K562 (cell line): Measurements from ENCODE around the gene CDYL. TPM values are rescaled to one million over a fixed set of nuclear protein-coding genes. Genes with fewer than 3 reads are reported as not detected.

Experiments
- CBFA2T3 ChIP-seq: fragments of 450-650 bp; IDR thresholded peaks from 2 replicates; pipeline ENCODE4 v1.6.1; 2017
- CREB1 ChIP-seq, 2 experiments: sonication (generic) in 1 of 2; formaldehyde crosslinking in 1 of 2; IDR thresholded peaks; 2 replicates each; pipeline versions ENCODE4 v1.6.1 to v1.8.0; 2012 to 2022; ENCODE audit warnings: inconsistent platforms in 1 of 2, mild to moderate bottlenecking in 1 of 2, missing genetic modification reagents in 1 of 2, moderate library complexity in 1 of 2
- CTBP1 ChIP-seq: fragments of 450-650 bp; IDR thresholded peaks from 2 replicates; pipeline ENCODE4 v1.6.1; 2016; ENCODE audit warnings: borderline replicate concordance
- E2F4 ChIP-seq: sonication (generic); formaldehyde crosslinking; IDR thresholded peaks from 2 replicates; pipeline ENCODE4 v1.8.0; 2022; ENCODE audit warnings: mild to moderate bottlenecking, low read depth, missing genetic modification reagents
- EP300 ChIP-seq: IDR thresholded peaks from 2 replicates; pipeline ENCODE4 v1.6.1; 2012; ENCODE audit warnings: low read length, improper control_type of control experiment
- GATA2 ChIP-seq: sonication (generic); formaldehyde crosslinking; IDR thresholded peaks from 2 replicates; pipeline ENCODE4 v1.4.0; 2020; ENCODE audit warnings: mild to moderate bottlenecking, missing genetic modification reagents
- GTF2E2 ChIP-seq: fragments of 200-800 bp; sonication (Bioruptor generic); IDR thresholded peaks from 2 replicates; pipeline ENCODE4 v1.6.1; 2016; ENCODE audit warnings: missing genetic modification characterization, missing compliant biosample characterization
- JUN ChIP-seq, 2 experiments: sonication (generic) in 1 of 2; formaldehyde crosslinking in 1 of 2; IDR thresholded peaks; 2 replicates each; pipeline versions ENCODE4 v1.6.1 to v1.8.0; 2012 to 2022; ENCODE audit warnings: borderline replicate concordance in 2 of 2, mild to moderate bottlenecking in 2 of 2, improper control_type of control experiment in 1 of 2, low read depth in 1 of 2, low read length in 1 of 2, missing genetic modification reagents in 1 of 2
- MTA2 ChIP-seq: fragments of 450-650 bp; IDR thresholded peaks from 2 replicates; pipeline ENCODE4 v1.6.1; 2016; ENCODE audit warnings: low read depth
- MXI1 ChIP-seq: IDR thresholded peaks from 2 replicates; pipeline ENCODE4 v1.6.1; 2011; ENCODE audit warnings: low read depth, mild to moderate bottlenecking, improper control_type of control experiment, low read length
- MYC ChIP-seq, 2 experiments: fragments of 250-450 bp in 1 of 2; sonication (Bioruptor Pico) in 1 of 2; IDR thresholded peaks; 2 replicates each; pipeline versions ENCODE4 v1.5.1 to v1.6.1; 2012 to 2021; ENCODE audit warnings: low read depth in 2 of 2, borderline replicate concordance in 1 of 2, improper control_type of control experiment in 1 of 2, low read length in 1 of 2, mild to moderate bottlenecking in 1 of 2, moderate library complexity in 1 of 2
- NR2F6 ChIP-seq: fragments of 450-650 bp; formaldehyde crosslinking; IDR thresholded peaks from 2 replicates; pipeline ENCODE4 v1.4.0; 2020; ENCODE audit warnings: mild to moderate bottlenecking
- POLR2AphosphoS5 ChIP-seq: IDR thresholded peaks from 2 replicates; pipeline ENCODE4 v1.6.1; 2011; ENCODE audit warnings: mild to moderate bottlenecking, low read depth, low read length, moderate library complexity; ENCODE audit not compliant: control insufficient read depth, insufficient read depth
- PRDM10 ChIP-seq: fragments of 450-650 bp; IDR thresholded peaks from 2 replicates; pipeline ENCODE4 v1.6.1; 2018; ENCODE audit not compliant: partially characterized antibody
- SRSF7 ChIP-seq: fragments of 200-400 bp; formaldehyde crosslinking; optimal IDR thresholded peaks from 2 replicates; pipeline ENCODE3; 2017; ENCODE audit warnings: mild to moderate bottlenecking, low read depth, low read length
- TCF15 ChIP-seq: fragments of 250-450 bp; sonication (Bioruptor Pico); IDR thresholded peaks from 2 replicates; pipeline ENCODE4 v1.8.0; 2022; ENCODE audit warnings: moderate library complexity, mild to moderate bottlenecking, inconsistent platforms
- TCF3 ChIP-seq: sonication (generic); formaldehyde crosslinking; IDR thresholded peaks from 2 replicates; pipeline ENCODE4 v1.4.0; 2020; ENCODE audit warnings: mild to moderate bottlenecking, missing genetic modification reagents
- ZBTB43 ChIP-seq: sonication (generic); formaldehyde crosslinking; IDR thresholded peaks from 2 replicates; pipeline ENCODE4 v1.8.0; 2023; ENCODE audit warnings: mild to moderate bottlenecking, missing genetic modification reagents
- ZNF431 ChIP-seq: sonication (generic); formaldehyde crosslinking; IDR thresholded peaks from 2 replicates; pipeline ENCODE4 v1.8.0; 2022; ENCODE audit warnings: mild to moderate bottlenecking, missing genetic modification reagents
- ZNF76 ChIP-seq: fragments of 250-450 bp; sonication (Bioruptor Pico); IDR thresholded peaks from 2 replicates; pipeline ENCODE4 v1.4.0; 2020; ENCODE audit warnings: mild to moderate bottlenecking, moderate library complexity, borderline replicate concordance
- polyA plus RNA-seq, 8 experiments: library from polyadenylated mRNA; depleted of rRNA in 4 of 8; stranded (reverse) in 5 of 8; unstranded in 3 of 8; fragments of >200 nt; fragmentation: Nextera tagmentation in 2 of 8; fragmentation: Illumina TruSeq in 1 of 8; extraction: Ambion mirVana in 2 of 8; extraction: Trizol in 1 of 8; gene quantifications; 2 replicates each; pipeline versions ENCODE4 v1.2.1 to v1.2.3, GENCODE V29; 2011 to 2014; ENCODE audit warnings: inconsistent platforms in 1 of 8, missing spikeins in 1 of 8
- total RNA-seq, 7 experiments: library from RNA; depleted of rRNA in 6 of 7; stranded (reverse); fragments of >200 nt in 6 of 7; fragmentation: Illumina TruSeq in 2 of 7; extraction: Trizol in 2 of 7; gene quantifications; 2 replicates each; pipeline versions ENCODE4 v1.2.1 to v1.2.3, GENCODE V29; 2011 to 2021; ENCODE audit warnings: low replicate concordance in 1 of 7

The CDYL gene
- total and polyA plus RNA-seq, 9 of the 15 experiments (the other 6 are each of a cell fraction or from before 2014, with no cell fraction given) = 8.1 to 45.8 (median 40.8) TPM

- TF ChIP-seq ZBTB43 (CRISPR knock-in tag) = no peak
- no peak for TF ChIP-seq GTF2E2 (tag)
- no peak for TF ChIP-seq PRDM10
- no peak for TF ChIP-seq NR2F6
- TF ChIP-seq POLR2AphosphoS5 = no peak
- TF ChIP-seq MYC (IDR thresholded peaks at IDR 0.05; ENCODE audit: low read depth, low read length) = no peak
- TF ChIP-seq MYC (CRISPR knock-in tag; IDR thresholded peaks at IDR 0.05; ENCODE audit: borderline replicate concordance, low read depth) = no peak
- TF ChIP-seq CTBP1 = no peak
- no peak for TF ChIP-seq CREB1 (IDR thresholded peaks at IDR 0.05)
- no peak for TF ChIP-seq CREB1 (CRISPR knock-in tag; IDR thresholded peaks at IDR 0.05)
- TF ChIP-seq JUN (IDR thresholded peaks at IDR 0.05; ENCODE audit: borderline replicate concordance, low read depth, low read length) = no peak
- TF ChIP-seq JUN (CRISPR knock-in tag; IDR thresholded peaks at IDR 0.05; ENCODE audit: borderline replicate concordance) = no peak
- no peak for TF ChIP-seq SRSF7
- peak; percentile 73 for TF ChIP-seq TCF3 (CRISPR knock-in tag)
- peak; percentile 37; the same call in 1 of the 2 replicates for TF ChIP-seq MTA2
- peak; percentile 78 for TF ChIP-seq CBFA2T3
- TF ChIP-seq EP300 = peak; percentile 12; the same call in 1 of the 2 replicates
- TF ChIP-seq E2F4 (CRISPR knock-in tag) = no peak
- TF ChIP-seq ZNF76 = no peak
- TF ChIP-seq GATA2 (CRISPR knock-in tag) = 0 out of 2 replicates have a peak, but pooled peaks have one; percentile 27
- TF ChIP-seq ZNF431 = no peak
- no peak for TF ChIP-seq TCF15 (CRISPR knock-in tag)
- no peak for TF ChIP-seq MXI1
Measured at GRCh38 chr6:4930025-4930691, 154.0 kb downstream of the CDYL start (continued).
